ENCODE measurements around the gene PLEKHM3. TPM values are rescaled to one million over a fixed set of nuclear protein-coding genes. Genes with fewer than 3 reads are reported as not detected.
A peak's percentile ranks its signal among the peaks of the same experiment; 100 is the strongest.
"Not testable (repeated sequence)": the region's sequence is repeated elsewhere in the genome, so short reads cannot be mapped to it uniquely, and the experiment has no call there.

The PLEKHM3 gene
- total and polyA plus RNA-seq, 2 experiments from 2014 or later = 3.9 to 8.8 TPM

- TF ChIP-seq EZH2 (IDR thresholded peaks at IDR 0.05; ENCODE audit: low read depth, unreplicated experiment) (no peak), ZNF331 (CRISPR knock-in tag; IDR thresholded peaks at IDR 0.05; ENCODE audit: low read depth) (no peak), ZNF114 (CRISPR knock-in tag; IDR thresholded peaks at IDR 0.05) (no peak), STAT1 (IDR thresholded peaks at IDR 0.05; ENCODE audit: unreplicated experiment) (no peak), CREB1 (CRISPR knock-in tag; IDR thresholded peaks at IDR 0.05; ENCODE audit: low read depth) (no peak), JUNB (IDR thresholded peaks at IDR 0.05; ENCODE audit: unreplicated experiment) (no peak), POLR2AphosphoS5 (IDR thresholded peaks at IDR 0.05; ENCODE audit: low read depth) (no peak), NANOG (IDR thresholded peaks at IDR 0.05; ENCODE audit: borderline replicate concordance) (no peak), EZH2phosphoT487 (IDR thresholded peaks at IDR 0.05; ENCODE audit: unreplicated experiment) (no peak)
- TF ChIP-seq, protein P1, sequence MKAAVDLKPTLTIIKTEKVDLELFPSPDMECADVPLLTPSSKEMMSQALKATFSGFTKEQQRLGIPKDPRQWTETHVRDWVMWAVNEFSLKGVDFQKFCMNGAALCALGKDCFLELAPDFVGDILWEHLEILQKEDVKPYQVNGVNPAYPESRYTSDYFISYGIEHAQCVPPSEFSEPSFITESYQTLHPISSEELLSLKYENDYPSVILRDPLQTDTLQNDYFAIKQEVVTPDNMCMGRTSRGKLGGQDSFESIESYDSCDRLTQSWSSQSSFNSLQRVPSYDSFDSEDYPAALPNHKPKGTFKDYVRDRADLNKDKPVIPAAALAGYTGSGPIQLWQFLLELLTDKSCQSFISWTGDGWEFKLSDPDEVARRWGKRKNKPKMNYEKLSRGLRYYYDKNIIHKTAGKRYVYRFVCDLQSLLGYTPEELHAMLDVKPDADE (IDR thresholded peaks at IDR 0.05) = no peak
- TF ChIP-seq, protein P2, sequence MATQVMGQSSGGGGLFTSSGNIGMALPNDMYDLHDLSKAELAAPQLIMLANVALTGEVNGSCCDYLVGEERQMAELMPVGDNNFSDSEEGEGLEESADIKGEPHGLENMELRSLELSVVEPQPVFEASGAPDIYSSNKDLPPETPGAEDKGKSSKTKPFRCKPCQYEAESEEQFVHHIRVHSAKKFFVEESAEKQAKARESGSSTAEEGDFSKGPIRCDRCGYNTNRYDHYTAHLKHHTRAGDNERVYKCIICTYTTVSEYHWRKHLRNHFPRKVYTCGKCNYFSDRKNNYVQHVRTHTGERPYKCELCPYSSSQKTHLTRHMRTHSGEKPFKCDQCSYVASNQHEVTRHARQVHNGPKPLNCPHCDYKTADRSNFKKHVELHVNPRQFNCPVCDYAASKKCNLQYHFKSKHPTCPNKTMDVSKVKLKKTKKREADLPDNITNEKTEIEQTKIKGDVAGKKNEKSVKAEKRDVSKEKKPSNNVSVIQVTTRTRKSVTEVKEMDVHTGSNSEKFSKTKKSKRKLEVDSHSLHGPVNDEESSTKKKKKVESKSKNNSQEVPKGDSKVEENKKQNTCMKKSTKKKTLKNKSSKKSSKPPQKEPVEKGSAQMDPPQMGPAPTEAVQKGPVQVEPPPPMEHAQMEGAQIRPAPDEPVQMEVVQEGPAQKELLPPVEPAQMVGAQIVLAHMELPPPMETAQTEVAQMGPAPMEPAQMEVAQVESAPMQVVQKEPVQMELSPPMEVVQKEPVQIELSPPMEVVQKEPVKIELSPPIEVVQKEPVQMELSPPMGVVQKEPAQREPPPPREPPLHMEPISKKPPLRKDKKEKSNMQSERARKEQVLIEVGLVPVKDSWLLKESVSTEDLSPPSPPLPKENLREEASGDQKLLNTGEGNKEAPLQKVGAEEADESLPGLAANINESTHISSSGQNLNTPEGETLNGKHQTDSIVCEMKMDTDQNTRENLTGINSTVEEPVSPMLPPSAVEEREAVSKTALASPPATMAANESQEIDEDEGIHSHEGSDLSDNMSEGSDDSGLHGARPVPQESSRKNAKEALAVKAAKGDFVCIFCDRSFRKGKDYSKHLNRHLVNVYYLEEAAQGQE (IDR thresholded peaks at IDR 0.05; ENCODE audit: unreplicated experiment) = no peak
- peaks cover 22% of the 10 kb centered on the region for H3F3A ChIP-seq (replicated peaks; ENCODE audit: low read depth)
- no peak overlapping the region for H2AFZ ChIP-seq
- ATAC-seq (no peak; the same call in 2 of the 3 replicates), DNase-seq (ENCODE audit: low spot score) (no peak)
- Mint-ChIP-seq H3K27me3 (ENCODE audit: insufficient read depth, low read depth, poor library complexity) (peaks cover 12% of the 10 kb centered on the region), H3K4me1 (peaks cover 55% of the 10 kb centered on the region), H3K27ac (peak overlapping the region; percentile 61), H3K36me3 (ENCODE audit: low read depth) (no peaks in the 10 kb centered on the region), H3K4me3 (no peak overlapping the region), H3K9me3 (no peaks in the 10 kb centered on the region; the same call in 2 of the 3 replicates)
- no peaks in the 10 kb centered on the region for H4K20me1 ChIP-seq (replicated peaks; ENCODE audit: insufficient read depth)
- no peak overlapping the region for H3K4me3 ChIP-seq
- H3K4me2 ChIP-seq = peak overlapping the region; percentile 62
- H3K27ac ChIP-seq (ENCODE audit: low read depth) = peak overlapping the region; percentile 78
- no peaks in the 10 kb centered on the region for H3K36me3 ChIP-seq (ENCODE audit: insufficient read depth)
- no peaks in the 10 kb centered on the region for H3K9me2 ChIP-seq (ENCODE audit: insufficient read depth)
- H3K79me2 ChIP-seq (replicated peaks; ENCODE audit: insufficient read depth) = no peaks in the 10 kb centered on the region
- H3K27me3 ChIP-seq (ENCODE audit: insufficient read depth) = no peaks in the 10 kb centered on the region
- H3K4me1 ChIP-seq (ENCODE audit: insufficient read depth) = peaks cover 42% of the 10 kb centered on the region
These were observed 212.6 kb downstream of the PLEKHM3 start for GRCh38 chr2:207812726-207813080.

DNA sequence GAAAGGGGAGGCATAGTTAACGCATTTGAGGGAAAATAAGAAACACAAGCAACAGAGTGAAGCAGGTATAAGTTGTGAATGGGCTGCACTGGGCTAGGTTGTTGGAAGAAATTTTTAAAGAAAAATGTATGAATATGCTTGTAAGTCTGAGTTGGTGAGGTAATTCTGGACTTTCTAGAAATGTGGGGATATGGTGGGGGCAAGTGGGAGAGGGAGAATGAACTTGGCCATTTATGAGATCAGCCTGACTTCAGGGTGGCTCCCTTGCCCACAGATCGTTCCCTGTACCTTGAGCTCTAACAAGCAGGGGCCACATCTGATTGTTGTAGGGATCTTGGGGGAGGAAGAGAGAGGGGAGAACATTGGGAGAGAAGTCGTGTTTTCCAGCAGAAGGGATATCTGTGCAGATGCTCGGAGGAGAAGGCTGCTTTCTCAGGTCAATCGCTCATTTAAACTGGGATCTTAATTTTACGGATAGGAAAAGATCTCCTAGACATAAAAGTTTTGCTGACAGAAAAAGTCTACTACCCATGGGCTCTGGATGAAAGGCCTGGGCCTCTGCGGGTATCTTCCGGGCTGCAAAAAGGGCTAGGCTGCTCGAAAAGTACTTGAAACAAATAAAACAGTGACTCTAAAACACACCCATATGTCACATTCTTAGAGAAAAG, 213.1 kb downstream of the PLEKHM3 start:
- peak overlapping the region; percentile 78 for H3K27ac ChIP-seq (ENCODE audit: low read depth)
- peak overlapping the region; percentile 62 for H3K4me2 ChIP-seq
- H3K9me2 ChIP-seq (ENCODE audit: insufficient read depth) = no peaks in the 10 kb centered on the region
- peaks cover 22% of the 10 kb centered on the region for H3F3A ChIP-seq (replicated peaks; ENCODE audit: low read depth)
- H3K4me1 ChIP-seq (ENCODE audit: insufficient read depth) = peaks cover 42% of the 10 kb centered on the region
- H3K79me2 ChIP-seq (replicated peaks; ENCODE audit: insufficient read depth) = no peaks in the 10 kb centered on the region
- no peak overlapping the region for H3K4me3 ChIP-seq
- H3K36me3 Mint-ChIP-seq (ENCODE audit: low read depth) = no peaks in the 10 kb centered on the region
- ATAC-seq (no peak), DNase-seq (ENCODE audit: low spot score) (no peak)
- H3K36me3 ChIP-seq (ENCODE audit: insufficient read depth) = no peaks in the 10 kb centered on the region
- H4K20me1 ChIP-seq (replicated peaks; ENCODE audit: insufficient read depth) = no peaks in the 10 kb centered on the region
- peaks cover 58% of the 10 kb centered on the region for H3K4me1 Mint-ChIP-seq
- no peaks in the 10 kb centered on the region for H3K27me3 ChIP-seq (ENCODE audit: insufficient read depth)
- no peak overlapping the region for H3K4me3 Mint-ChIP-seq
- 0 out of 2 replicates have a peak overlapping the region, but pooled peaks have one; percentile 43 for H2AFZ ChIP-seq
- TF ChIP-seq JUNB (IDR thresholded peaks at IDR 0.05; ENCODE audit: unreplicated experiment) = no peak
- no peak for TF ChIP-seq CREB1 (CRISPR knock-in tag; IDR thresholded peaks at IDR 0.05; ENCODE audit: low read depth)
- no peak for TF ChIP-seq STAT1 (IDR thresholded peaks at IDR 0.05; ENCODE audit: unreplicated experiment)
- no peak for TF ChIP-seq POLR2AphosphoS5 (IDR thresholded peaks at IDR 0.05; ENCODE audit: low read depth)
- no peak for TF ChIP-seq NANOG (IDR thresholded peaks at IDR 0.05; ENCODE audit: borderline replicate concordance)
- H3K9me3 Mint-ChIP-seq = no peaks in the 10 kb centered on the region; the same call in 2 of the 3 replicates
- H3K27ac Mint-ChIP-seq = peak overlapping the region; percentile 17; the same call in 1 of the 2 replicates
- H3K27me3 Mint-ChIP-seq (ENCODE audit: insufficient read depth, low read depth, poor library complexity) = peaks cover 12% of the 10 kb centered on the region

DNA sequence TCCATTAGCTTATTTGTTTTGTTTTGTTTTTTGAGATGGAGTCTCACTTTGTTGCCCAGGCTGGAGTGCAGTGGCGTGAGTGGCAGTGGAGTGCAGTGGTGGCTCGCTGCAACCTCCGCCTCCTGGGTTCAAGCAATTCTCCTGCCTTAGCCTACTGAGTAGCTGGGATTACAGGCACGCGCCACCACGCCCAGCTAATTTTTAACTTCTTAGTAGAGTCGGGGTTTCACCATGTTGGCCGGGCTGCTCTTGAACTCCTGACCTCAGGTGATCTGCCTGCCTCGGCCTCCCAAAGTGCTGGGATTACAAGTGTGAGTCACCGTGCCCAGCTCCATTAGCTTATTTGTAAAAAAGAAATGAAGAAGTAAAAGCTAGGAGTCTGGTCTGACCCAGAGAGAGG, 213.7 kb downstream of the PLEKHM3 start:
- H3K36me3 ChIP-seq (ENCODE audit: insufficient read depth); H3K9me2 ChIP-seq (ENCODE audit: insufficient read depth); H3K36me3 Mint-ChIP-seq (ENCODE audit: low read depth); H3K27me3 ChIP-seq (ENCODE audit: insufficient read depth); H2AFZ ChIP-seq; ATAC-seq; H3K27ac Mint-ChIP-seq; H3K4me3 Mint-ChIP-seq; DNase-seq (ENCODE audit: low spot score); H4K20me1 ChIP-seq (replicated peaks; ENCODE audit: insufficient read depth); H3K4me3 ChIP-seq; H3K79me2 ChIP-seq (replicated peaks; ENCODE audit: insufficient read depth); H3K9me3 Mint-ChIP-seq: not testable (repeated sequence)
- Histone ChIP-seq H3K4me1 (ENCODE audit: insufficient read depth) (peaks cover 42% of the 10 kb centered on the region), H3F3A (replicated peaks; ENCODE audit: low read depth) (peaks cover 22% of the 10 kb centered on the region), H3K27ac (ENCODE audit: low read depth) (peak overlapping the region; percentile 78), H3K4me2 (peak overlapping the region; percentile 62)
- Mint-ChIP-seq H3K4me1 (peaks cover 58% of the 10 kb centered on the region), H3K27me3 (ENCODE audit: insufficient read depth, low read depth, poor library complexity) (peaks cover 12% of the 10 kb centered on the region)

Measured in GM23338 (cell line).